HG02943 (cell line): ENCODE data around the gene COL9A3.

ENCODE experiments used
- ATAC-seq: cut with Tn5 transposase; IDR thresholded peaks from one replicate; pipeline ENCODE4 v1.9.1; 2021; ENCODE audit warnings: mild to moderate bottlenecking, low read depth, moderate library complexity; ENCODE audit not compliant: unreplicated experiment

COL9A3 gene

DNA sequence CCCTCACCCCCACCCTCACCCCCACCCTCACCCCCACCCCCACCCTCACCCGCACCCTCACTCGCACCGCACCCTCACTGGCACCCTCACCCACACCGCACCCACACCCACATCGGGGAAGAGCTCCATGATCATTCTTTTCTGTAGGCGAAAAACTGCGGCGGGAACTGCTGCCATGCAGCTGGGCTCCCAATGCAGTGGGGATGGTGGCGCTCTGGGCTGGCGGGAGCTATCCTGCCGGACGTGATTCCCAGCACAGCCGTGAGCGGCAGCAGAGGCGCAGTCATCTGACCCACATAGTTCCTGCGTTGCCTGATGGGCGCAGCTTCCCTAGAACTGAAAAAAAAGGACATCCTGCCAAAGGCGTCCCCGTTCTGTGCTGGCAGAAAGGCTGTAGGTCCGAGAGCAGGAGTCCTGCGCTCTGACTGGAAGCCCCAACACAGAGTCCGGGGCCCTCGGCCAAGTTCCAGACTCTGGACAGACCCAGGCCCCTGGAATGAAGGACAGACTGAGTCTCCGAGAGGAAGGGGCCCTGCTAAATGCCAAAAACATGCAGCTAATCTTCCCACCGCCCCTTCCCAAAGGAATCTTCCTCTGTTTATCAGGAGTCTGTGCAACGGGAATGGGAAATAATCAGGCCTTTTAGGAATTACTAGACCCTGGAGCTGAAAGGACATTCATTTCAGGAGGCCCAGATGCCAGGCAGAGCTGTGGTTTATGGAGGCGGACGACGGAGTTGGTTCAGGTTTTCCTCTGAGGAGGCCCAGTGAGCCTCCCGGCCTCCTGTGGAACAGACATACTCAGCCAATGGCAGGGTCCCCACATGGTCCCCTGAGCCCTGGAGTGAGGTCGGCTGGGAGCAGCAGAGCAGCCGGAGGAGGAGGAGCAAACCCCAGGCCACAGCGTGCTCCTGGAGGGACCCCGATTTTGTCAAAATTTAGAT lies 58.8 kb downstream of the COL9A3 start:
- no peak for ATAC-seq

- no peak for ATAC-seq
These were observed 59.7 kb downstream of the COL9A3 start for GRCh38 chr20:62876501-62876901.

- ATAC-seq = no peak
These were observed 60.3 kb downstream of the COL9A3 start for GRCh38 chr20:62876902-62877816.

DNA sequence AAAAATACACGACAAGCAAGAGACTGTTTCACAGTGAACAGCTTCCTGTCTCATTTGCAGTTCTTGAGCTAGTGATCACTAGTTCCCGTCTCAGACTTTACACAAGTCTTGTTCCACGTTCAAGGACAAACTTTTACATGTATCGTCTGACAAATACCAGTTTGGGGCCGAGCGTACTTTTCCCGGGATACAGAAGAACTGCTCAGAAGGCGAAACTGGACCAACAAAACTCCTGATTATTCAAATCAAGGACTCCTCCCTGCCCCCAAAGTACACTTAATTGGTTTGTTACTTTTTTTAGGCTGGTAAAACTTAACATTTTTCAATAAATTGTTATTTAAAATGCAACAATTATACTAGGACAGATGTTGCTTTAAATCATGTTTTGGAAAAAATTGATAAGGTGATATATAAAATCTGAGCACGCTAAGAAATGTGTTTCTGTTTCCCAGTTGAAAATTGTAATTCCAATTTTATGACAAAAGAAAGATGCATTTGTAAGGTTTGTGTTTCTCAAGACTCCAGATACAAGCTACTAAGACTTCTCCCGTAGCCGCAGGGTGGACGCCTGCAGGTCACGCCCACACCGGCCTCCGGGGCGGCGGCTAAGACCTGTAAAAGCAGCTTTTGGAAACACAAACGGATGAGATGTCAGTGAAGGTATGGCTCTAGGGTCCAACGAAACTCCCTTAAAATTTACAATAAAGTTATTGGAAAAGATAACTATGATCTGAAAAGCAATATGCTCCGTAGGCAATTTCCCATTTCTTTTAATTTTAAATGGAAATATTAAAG lies 61.6 kb downstream of the COL9A3 start:
- no peak for ATAC-seq

DNA sequence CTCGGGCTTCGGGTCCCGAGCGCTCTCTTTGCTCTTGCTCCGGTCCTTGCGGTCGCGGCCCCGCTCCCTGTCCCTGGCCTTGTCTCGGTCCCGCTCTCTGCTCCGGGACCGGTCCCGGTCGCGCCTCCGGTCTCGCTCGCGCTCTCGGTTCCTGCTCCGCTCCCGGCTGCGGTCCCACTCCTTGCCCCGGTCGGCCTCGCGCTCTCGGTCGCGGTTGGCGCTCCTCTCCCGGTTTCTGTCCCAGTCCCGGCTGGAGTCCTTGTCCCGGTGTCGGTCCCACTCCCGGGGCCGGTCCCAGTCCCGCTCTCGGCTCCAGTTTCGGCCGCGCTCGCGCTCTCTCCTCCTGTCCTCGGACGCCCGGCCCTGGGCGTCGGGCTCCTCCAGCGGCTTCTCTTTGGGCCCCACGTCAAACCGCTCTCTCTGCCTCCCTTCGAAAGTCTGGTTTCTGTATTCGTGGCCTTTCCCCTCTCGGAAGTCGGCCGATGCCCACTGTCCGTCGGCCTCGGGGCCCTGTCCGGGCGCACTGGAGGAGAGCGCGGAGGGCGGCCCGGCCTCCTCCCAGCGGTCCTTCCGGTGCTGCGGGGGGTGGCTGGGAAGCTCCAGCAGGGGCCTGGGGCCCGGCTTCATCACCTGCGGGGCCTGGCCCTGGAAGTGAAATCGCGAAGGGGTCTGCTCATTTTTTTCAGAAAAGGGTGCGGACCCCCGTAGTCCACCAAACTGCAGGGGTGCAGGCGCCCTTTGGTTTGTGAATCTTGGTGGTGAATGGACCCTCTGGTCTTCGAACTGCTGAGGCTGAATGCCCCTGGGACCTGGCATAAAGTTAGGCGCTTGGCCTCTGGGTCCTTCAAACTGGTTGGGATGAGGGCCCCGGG lies 62.7 kb downstream of the COL9A3 start:
- no peak for ATAC-seq

DNA sequence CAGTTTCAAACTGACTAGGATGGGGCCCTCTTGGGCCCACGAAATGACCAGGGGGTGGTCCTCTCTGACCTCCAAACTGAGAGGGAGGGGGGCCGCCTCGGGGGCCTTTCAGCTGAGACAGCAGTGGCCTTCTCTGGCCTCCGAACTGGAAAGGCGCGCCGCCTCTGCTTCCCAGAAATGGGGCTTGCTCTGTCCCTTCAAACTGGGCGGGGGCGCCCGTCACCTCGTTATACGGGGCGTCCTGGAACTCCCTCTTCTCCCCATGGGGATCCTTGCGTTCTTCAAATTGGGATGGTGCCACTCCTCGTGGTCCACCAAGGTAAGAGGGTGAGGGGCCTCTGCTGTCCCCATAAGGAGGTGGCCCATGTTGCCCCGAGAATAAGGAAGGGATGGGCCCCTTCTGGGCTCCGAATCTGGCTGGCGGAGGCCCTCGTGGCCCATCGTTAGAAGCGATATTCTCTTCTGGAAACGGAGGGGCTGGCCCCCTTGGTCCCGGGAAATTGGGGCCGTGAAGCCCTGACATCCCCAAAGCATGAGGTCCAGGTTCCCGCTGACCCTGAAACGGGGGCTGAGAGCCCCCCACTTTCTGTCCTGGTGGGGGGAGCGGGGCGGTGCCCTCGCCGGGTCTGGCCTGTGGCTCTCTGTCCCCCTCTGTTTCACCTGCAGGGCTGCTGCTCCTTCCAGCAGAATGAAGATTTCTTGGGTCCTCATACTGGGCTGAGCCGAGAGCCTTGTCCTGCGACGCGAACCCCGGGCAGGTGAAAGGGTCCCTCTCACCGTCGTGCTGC lies 63.5 kb downstream of the COL9A3 start:
- no peak for ATAC-seq

DNA sequence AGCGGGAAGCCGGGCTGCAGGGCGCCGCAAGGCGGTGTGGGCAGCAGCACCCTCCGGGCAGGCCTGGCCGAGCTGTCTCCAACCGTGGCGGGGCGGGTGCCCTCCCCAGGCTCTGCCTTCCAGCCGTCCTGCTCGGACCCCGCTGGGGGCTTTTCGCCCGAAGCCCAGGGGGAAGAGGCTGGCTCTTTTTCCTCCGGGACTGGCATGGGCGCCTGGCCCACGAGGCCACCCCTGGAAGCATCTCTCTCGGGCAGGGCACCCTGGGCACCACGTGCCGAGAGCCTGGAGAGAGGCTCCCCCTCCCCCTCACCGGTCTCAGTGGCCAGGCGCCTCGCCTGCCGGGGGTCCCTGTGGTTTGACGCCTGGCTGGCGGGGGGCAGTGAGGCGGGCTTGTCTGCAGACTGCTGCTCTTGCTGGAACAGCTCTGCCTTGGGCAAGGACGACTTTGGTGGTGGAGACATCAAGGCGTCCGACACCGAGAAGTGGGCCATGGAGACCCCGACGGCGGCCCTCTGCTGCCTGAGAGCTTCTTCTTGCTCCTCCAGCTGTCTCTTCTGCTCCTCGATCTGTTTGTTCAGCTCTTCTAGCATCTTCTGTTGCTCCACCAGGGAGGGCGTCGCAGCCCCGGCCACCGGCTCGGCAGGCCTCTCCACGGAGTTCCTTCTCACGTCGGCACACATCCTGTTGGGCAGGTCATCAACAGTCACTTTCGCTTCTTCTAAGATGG lies 64.2 kb downstream of the COL9A3 start:
- no peak for ATAC-seq

- ATAC-seq = no peak
These were observed 65.0 kb downstream of the COL9A3 start for GRCh38 chr20:62881662-62882395.

GRCh38 chr20:62882426-62882825 lies 65.6 kb downstream of the COL9A3 start:
- ATAC-seq = no peak

DNA sequence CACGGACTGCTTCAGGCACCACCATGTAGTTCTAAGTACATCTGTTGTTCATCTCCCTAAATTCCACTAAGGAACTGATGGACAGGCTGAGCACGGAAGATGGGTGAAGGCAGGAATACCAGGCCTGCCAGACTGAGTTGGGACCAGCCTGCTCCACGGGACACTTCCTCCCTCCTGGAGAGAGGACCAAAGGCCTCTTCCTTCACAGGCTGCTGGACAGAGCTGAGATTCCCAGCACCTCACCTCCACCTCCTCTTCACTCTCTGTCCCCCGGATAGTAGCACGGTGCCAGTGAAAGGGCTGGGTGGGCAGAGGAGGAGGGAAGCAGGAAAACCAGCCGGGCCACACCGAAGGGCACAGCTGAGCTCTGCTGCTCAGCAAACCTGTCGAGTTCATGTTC lies 67.7 kb downstream of the COL9A3 start:
- ATAC-seq = no peak

DNA sequence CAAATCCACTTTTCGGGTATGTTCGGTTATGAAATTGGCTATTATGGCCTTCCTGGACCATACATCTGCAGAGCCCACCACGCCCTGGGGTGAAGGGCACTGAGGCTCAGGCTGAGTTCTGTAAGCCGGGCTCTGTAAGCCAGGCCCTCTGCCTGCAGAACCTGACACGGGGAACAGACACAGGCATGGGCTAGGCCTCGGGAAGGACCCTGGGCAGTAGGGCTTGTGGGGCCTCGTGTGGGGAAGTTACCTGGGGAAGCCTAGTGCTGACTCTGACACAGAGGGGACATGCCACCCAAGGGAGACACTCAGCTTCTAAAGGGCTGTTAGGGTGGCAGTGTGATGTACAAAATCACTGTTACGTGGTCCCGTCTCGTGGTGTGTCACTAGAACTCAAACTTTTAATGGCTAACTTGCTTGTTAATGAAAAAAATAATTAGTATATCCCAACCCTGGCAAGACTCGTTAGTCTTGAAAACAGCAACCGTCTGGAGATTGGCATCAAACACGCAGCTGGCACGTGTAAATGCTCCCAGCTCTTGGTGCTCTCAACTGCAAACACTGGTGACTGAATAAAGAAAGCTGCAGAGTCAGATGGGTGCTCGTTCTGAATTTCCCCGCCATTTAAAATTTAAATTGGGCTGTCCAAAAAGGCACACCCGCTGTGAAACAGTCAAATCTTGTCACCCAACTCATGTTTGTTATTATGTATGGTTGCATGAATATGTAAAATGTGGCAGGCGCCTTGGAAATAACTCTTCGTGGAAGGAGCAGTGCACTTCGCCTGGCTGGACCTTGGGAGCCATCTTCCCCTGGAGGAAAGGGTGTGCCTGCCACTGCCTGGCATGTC lies 68.4 kb downstream of the COL9A3 start:
- ATAC-seq = no peak

DNA sequence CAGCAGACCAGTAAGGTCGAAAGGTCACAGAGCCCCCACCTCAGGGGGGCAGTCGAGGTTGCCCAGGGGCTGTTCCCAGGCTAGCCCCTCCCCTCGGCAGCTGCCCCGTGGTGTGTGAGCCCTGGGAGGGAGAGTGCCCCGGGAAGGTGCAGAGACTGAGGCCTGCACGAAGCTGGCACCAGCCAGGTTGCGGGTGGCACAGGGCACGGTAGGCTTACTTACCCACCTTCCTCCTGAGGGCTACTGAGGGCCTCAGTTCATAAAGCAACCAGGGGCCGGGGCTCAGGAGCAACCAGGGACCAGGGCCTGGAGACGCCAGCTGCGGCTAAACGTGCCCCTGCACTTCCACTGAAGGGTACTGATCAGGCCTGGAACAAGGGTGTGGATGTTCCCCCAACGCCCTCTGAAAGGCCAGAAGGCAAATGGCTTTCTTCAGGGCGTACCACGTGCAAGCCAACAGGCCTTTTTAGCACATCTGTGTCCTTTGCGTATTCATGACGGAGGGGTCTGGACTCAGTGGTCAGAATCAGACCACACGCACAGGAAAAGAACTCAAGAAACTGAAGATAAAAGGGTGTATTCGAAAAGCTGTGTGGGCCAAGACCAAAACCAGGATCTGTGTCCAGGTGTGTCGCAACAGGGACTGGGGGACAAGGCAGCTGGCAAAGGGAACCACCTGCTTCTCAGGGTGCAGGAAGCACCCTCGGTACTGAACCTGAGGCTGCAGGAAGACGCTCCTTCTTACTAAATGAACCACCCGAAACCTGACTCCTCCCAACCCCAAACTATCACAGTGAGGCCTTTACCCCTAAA lies 69.3 kb downstream of the COL9A3 start:
- ATAC-seq = no peak

- no peak for ATAC-seq
These were observed 69.8 kb downstream of the COL9A3 start for GRCh38 chr20:62886709-62887058.

GRCh38 chr20:62887152-62887859 lies 70.5 kb downstream of the COL9A3 start:
- ATAC-seq = no peak

DNA sequence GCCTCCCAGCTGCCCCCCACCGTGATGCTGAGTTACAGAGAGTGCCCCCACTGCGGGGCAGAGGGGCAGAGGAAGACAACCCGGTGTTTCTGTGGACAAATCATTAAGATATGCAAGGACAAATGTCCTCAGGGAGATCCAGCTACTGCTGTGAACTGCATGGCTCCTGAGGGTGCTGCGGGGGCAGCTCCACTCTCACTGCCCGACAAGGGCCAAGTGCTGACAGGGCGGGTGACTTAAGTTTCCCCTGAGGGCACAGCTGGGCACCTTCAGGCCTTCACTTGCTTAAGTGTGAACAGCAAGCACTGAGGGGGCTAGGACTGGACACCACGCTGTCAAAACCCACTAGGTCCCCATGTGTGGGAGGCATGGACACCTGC lies 71.0 kb downstream of the COL9A3 start:
- no peak for ATAC-seq
